ENCODE data around the gene SLC52A3. TPM values are rescaled to one million over a fixed set of nuclear protein-coding genes. Genes with fewer than 3 reads are reported as not detected.
A peak's percentile ranks its signal among the peaks of the same experiment; 100 is the strongest.

Gene SLC52A3
- polyA plus RNA-seq, 3 donors: 3.6 to 5.8 (median 3.7) TPM

- DNase-seq (ENCODE audit: low read depth in 3 of 3, low spot score in 2 of 3): no peak
Measured at GRCh38 chr20:770691-771090, 2.4 kb upstream of the SLC52A3 start.

GRCh38 chr20:766906-767305, 1.4 kb downstream of the SLC52A3 start:
- DNase-seq (ENCODE audit: low read depth in 3 of 3, low spot score in 2 of 3): no peak

- DNase-seq (ENCODE audit: low read depth in 3 of 3, low spot score in 2 of 3): no peak
Measured at GRCh38 chr20:764255-764654, 4.0 kb downstream of the SLC52A3 start.

GRCh38 chr20:761418-762381, 6.6 kb downstream of the SLC52A3 start:
- DNase-seq (ENCODE audit: low read depth in 3 of 3, low spot score in 2 of 3): no peak

- DNase-seq (ENCODE audit: low read depth in 3 of 3, low spot score in 2 of 3): no peak
Measured at GRCh38 chr20:760751-761417, 7.4 kb downstream of the SLC52A3 start.

GRCh38 chr20:757506-757905, 10.8 kb downstream of the SLC52A3 start:
- no peak for DNase-seq (ENCODE audit: low read depth in 3 of 3, low spot score in 2 of 3)

GRCh38 chr20:755941-756340, 12.4 kb downstream of the SLC52A3 start:
- DNase-seq (ENCODE audit: low read depth in 3 of 3, low spot score in 2 of 3): peak in 1 of 3 donors; percentile 41

GRCh38 chr20:754904-755303, 13.4 kb downstream of the SLC52A3 start:
- DNase-seq (ENCODE audit: low read depth in 3 of 3, low spot score in 2 of 3): no peak

GRCh38 chr20:753897-754635, 14.2 kb downstream of the SLC52A3 start:
- no peak for DNase-seq (ENCODE audit: low read depth in 3 of 3, low spot score in 2 of 3)

GRCh38 chr20:753136-753535, 15.2 kb downstream of the SLC52A3 start:
- no peak for DNase-seq (ENCODE audit: low read depth in 3 of 3, low spot score in 2 of 3)

GRCh38 chr20:752291-752690, 16.0 kb downstream of the SLC52A3 start:
- no peak for DNase-seq (ENCODE audit: low read depth in 3 of 3, low spot score in 2 of 3)

- DNase-seq (ENCODE audit: low read depth in 3 of 3, low spot score in 2 of 3): no peak
Measured at GRCh38 chr20:751761-752160, 16.5 kb downstream of the SLC52A3 start.

- no peak for DNase-seq (ENCODE audit: low read depth in 3 of 3, low spot score in 2 of 3)
Measured at GRCh38 chr20:750801-751200, 17.5 kb downstream of the SLC52A3 start.

GRCh38 chr20:745683-746301, 22.5 kb downstream of the SLC52A3 start:
- no peak for DNase-seq (ENCODE audit: low read depth in 3 of 3, low spot score in 2 of 3)

- no peak for DNase-seq (ENCODE audit: low read depth in 3 of 3, low spot score in 2 of 3)
Measured at GRCh38 chr20:742156-742555, 26.1 kb downstream of the SLC52A3 start.

GRCh38 chr20:741620-742019, 26.7 kb downstream of the SLC52A3 start:
- no peak for DNase-seq (ENCODE audit: low read depth in 3 of 3, low spot score in 2 of 3)

- no peak for DNase-seq (ENCODE audit: low read depth in 3 of 3, low spot score in 2 of 3)
Measured at GRCh38 chr20:740162-740561, 28.1 kb downstream of the SLC52A3 start.

GRCh38 chr20:739736-740135, 28.6 kb downstream of the SLC52A3 start:
- no peak for DNase-seq (ENCODE audit: low read depth in 3 of 3, low spot score in 2 of 3)

- no peak for DNase-seq (ENCODE audit: low read depth in 3 of 3, low spot score in 2 of 3)
Measured at GRCh38 chr20:733861-734260, 34.4 kb downstream of the SLC52A3 start.

- DNase-seq (ENCODE audit: low read depth in 3 of 3, low spot score in 2 of 3): no peak
Measured at GRCh38 chr20:732727-733126, 35.6 kb downstream of the SLC52A3 start.
